NCI-H82 treated with DMSO at 0.1 percent for 48 hours (cell line): ENCODE data around the gene ARHGEF28.

Source experiments
- DNase-seq: peaks from one replicate; lab custom pipeline; 2025; ENCODE audit not compliant: unreplicated experiment; lab: John Stamatoyannopoulos, UW

Gene ARHGEF28

GRCh38 chr5:73777192-73777591 lies 151.2 kb downstream of the ARHGEF28 start:
- DNase-seq = no peak

GRCh38 chr5:73780302-73781080 lies 154.5 kb downstream of the ARHGEF28 start:
- DNase-seq = no peak

- no peak for DNase-seq
Measured at GRCh38 chr5:73781107-73781768, 155.2 kb downstream of the ARHGEF28 start.

- DNase-seq = no peak
Measured at GRCh38 chr5:73783828-73784227, 157.8 kb downstream of the ARHGEF28 start.

GRCh38 chr5:73786043-73786831 lies 160.2 kb downstream of the ARHGEF28 start:
- no peak for DNase-seq

- DNase-seq = no peak
Measured at GRCh38 chr5:73789851-73790281, 163.9 kb downstream of the ARHGEF28 start.

GRCh38 chr5:73791389-73791788 lies 165.4 kb downstream of the ARHGEF28 start:
- no peak for DNase-seq

- DNase-seq = peak; percentile 2
Measured at GRCh38 chr5:73792687-73793320, 166.8 kb downstream of the ARHGEF28 start.

- no peak for DNase-seq
Measured at GRCh38 chr5:73793911-73794310, 167.9 kb downstream of the ARHGEF28 start.

GRCh38 chr5:73796164-73797131 lies 170.5 kb downstream of the ARHGEF28 start:
- no peak for DNase-seq

GRCh38 chr5:73797132-73797510 lies 171.1 kb downstream of the ARHGEF28 start:
- no peak for DNase-seq

GRCh38 chr5:73799401-73799972 lies 173.5 kb downstream of the ARHGEF28 start:
- DNase-seq = no peak

GRCh38 chr5:73801686-73802085 lies 175.7 kb downstream of the ARHGEF28 start:
- DNase-seq = no peak

GRCh38 chr5:73805449-73805848 lies 179.5 kb downstream of the ARHGEF28 start:
- DNase-seq = no peak

- no peak for DNase-seq
Measured at GRCh38 chr5:73808911-73809310, 182.9 kb downstream of the ARHGEF28 start.

- no peak for DNase-seq
Measured at GRCh38 chr5:73810429-73810828, 184.4 kb downstream of the ARHGEF28 start.

- no peak for DNase-seq
Measured at GRCh38 chr5:73812457-73812856, 186.5 kb downstream of the ARHGEF28 start.

GRCh38 chr5:73812962-73813588 lies 187.1 kb downstream of the ARHGEF28 start:
- DNase-seq = no peak

- no peak for DNase-seq
Measured at GRCh38 chr5:73814233-73814846, 188.3 kb downstream of the ARHGEF28 start.
